Right hindlimb (tissue), 1 donor: ENCODE data around the gene LILRB5.
"Not testable (repeated sequence)": the region's sequence is repeated elsewhere in the genome, so short reads cannot be mapped to it uniquely, and the experiment has no call there.

Experiments
- DNase-seq: peaks from one replicate; pipeline ENCODE4 v3.0.0-alpha.2; 2018

LILRB5 gene

GRCh38 chr19:54257116-54257480 is at the start of gene LILRB5:
Gene LILRB5, minus strand, starts transcription at chr19:54257273. Its CDS starts 80 bp downstream, at chr19:54257193.
- DNase-seq = no peak

- no peak for DNase-seq
Measured at GRCh38 chr19:54305141-54305540, 48.1 kb upstream of the LILRB5 start.

- no peak for DNase-seq
Measured at GRCh38 chr19:54302257-54302656, 45.2 kb upstream of the LILRB5 start.

GRCh38 chr19:54299515-54299914 is 42.4 kb upstream of the LILRB5 start:
- DNase-seq = no peak

- DNase-seq = no peak
Measured at GRCh38 chr19:54299126-54299498, 42.0 kb upstream of the LILRB5 start.

- no peak for DNase-seq
Measured at GRCh38 chr19:54298357-54299125, 41.5 kb upstream of the LILRB5 start.

GRCh38 chr19:54297759-54298305 is 40.8 kb upstream of the LILRB5 start:
- no peak for DNase-seq

- no peak for DNase-seq
Measured at GRCh38 chr19:54294539-54294938, 37.5 kb upstream of the LILRB5 start.

- DNase-seq = not testable (repeated sequence)
Measured at GRCh38 chr19:54289160-54289559, 32.1 kb upstream of the LILRB5 start.

GRCh38 chr19:54287456-54287855 is 30.4 kb upstream of the LILRB5 start:
- DNase-seq = no peak

- DNase-seq = not testable (repeated sequence)
Measured at GRCh38 chr19:54286283-54286682, 29.2 kb upstream of the LILRB5 start.

GRCh38 chr19:54285427-54286056 is 28.5 kb upstream of the LILRB5 start:
- not testable (repeated sequence) for DNase-seq

GRCh38 chr19:54282686-54283470 is 25.8 kb upstream of the LILRB5 start:
- DNase-seq = no peak

GRCh38 chr19:54281729-54282075 is 24.6 kb upstream of the LILRB5 start:
- not testable (repeated sequence) for DNase-seq

- no peak for DNase-seq
Measured at GRCh38 chr19:54281007-54281728, 24.1 kb upstream of the LILRB5 start, which contains the start of gene LILRB2. Gene LILRB2, minus strand, starts transcription at chr19:54281110. Its CDS starts 614 bp downstream, at chr19:54280496.

- not testable (repeated sequence) for DNase-seq
Measured at GRCh38 chr19:54280441-54280840, 23.4 kb upstream of the LILRB5 start.

GRCh38 chr19:54280025-54280424 is 23.0 kb upstream of the LILRB5 start:
- DNase-seq = not testable (repeated sequence)

GRCh38 chr19:54279406-54279962 is 22.4 kb upstream of the LILRB5 start:
- no peak for DNase-seq

GRCh38 chr19:54278571-54279195 is 21.6 kb upstream of the LILRB5 start:
- not testable (repeated sequence) for DNase-seq

GRCh38 chr19:54278056-54278455 is 21.0 kb upstream of the LILRB5 start:
- DNase-seq = not testable (repeated sequence)

- DNase-seq = not testable (repeated sequence)
Measured at GRCh38 chr19:54277111-54277615, 20.1 kb upstream of the LILRB5 start.

- no peak for DNase-seq
Measured at GRCh38 chr19:54275951-54276350, 18.9 kb upstream of the LILRB5 start.
